GM23338 (cell line): ENCODE results near the gene HTR1A. TPM values are rescaled to one million over a fixed set of nuclear protein-coding genes. Genes with fewer than 3 reads are reported as not detected.

Source experiments
- ATAC-seq: fragments of 200-7000 bp; cut with Tn5 transposase; 3 replicates; pipeline ENCODE4 v1.9.1; 2020
- DNase-seq: peaks from one replicate; pipeline ENCODE4 v3.0.0-alpha.2; 2015; ENCODE audit warnings: low spot score
- H2AFZ ChIP-seq: fragments of 200-600 bp; sonication (generic); 2 replicates; pipeline ENCODE4 v1.8.0; 2016; ENCODE audit warnings: antibody characterized with exemption, mild to moderate bottlenecking, moderate library complexity
- H3F3A ChIP-seq: fragments of 200-600 bp; sonication (generic); replicated peaks from 2 replicates; pipeline ENCODE4 v1.8.0; 2017; ENCODE audit warnings: antibody characterized with exemption, mixed run types, low read depth
- H3K27ac ChIP-seq: fragments of 200-600 bp; sonication (generic); 2 replicates; pipeline ENCODE4 v1.6.1; 2016; ENCODE audit warnings: low read depth
- H3K27me3 ChIP-seq: fragments of 200-600 bp; sonication (generic); 2 replicates; pipeline ENCODE4 v1.8.0; 2016; ENCODE audit warnings: mild to moderate bottlenecking, mixed run types, moderate library complexity; ENCODE audit not compliant: insufficient read depth
- H3K36me3 ChIP-seq: fragments of 200-600 bp; sonication (generic); 2 replicates; pipeline ENCODE4 v1.8.0; 2016; ENCODE audit warnings: mild to moderate bottlenecking; ENCODE audit not compliant: insufficient read depth
- H3K4me1 ChIP-seq: fragments of 200-600 bp; sonication (generic); 2 replicates; pipeline ENCODE4 v1.8.0; 2016; ENCODE audit warnings: mild to moderate bottlenecking, moderate library complexity; ENCODE audit not compliant: insufficient read depth
- H3K4me2 ChIP-seq: fragments of 200-600 bp; sonication (generic); 2 replicates; pipeline ENCODE4 v1.7.1; 2017; ENCODE audit warnings: mixed run types
- H3K4me3 ChIP-seq: fragments of 200-600 bp; sonication (generic); 2 replicates; pipeline ENCODE4 v1.6.1; 2016; ENCODE audit warnings: mixed run types
- H3K79me2 ChIP-seq: fragments of 200-600 bp; sonication (generic); replicated peaks from 2 replicates; pipeline ENCODE4 v1.8.0; 2017; ENCODE audit warnings: mild to moderate bottlenecking; ENCODE audit not compliant: insufficient read depth
- H3K9me2 ChIP-seq: fragments of 200-600 bp; sonication (generic); 2 replicates; pipeline ENCODE4 v1.8.0; 2017; ENCODE audit not compliant: insufficient read depth
- H4K20me1 ChIP-seq: fragments of 200-600 bp; sonication (generic); replicated peaks from 2 replicates; pipeline ENCODE4 v1.8.0; 2017; ENCODE audit warnings: mild to moderate bottlenecking; ENCODE audit not compliant: insufficient read depth
- H3K27ac Mint-ChIP-seq: 2 replicates; pipeline ENCODE4 v1.8.0; 2020; ENCODE audit warnings: inconsistent platforms, mild to moderate bottlenecking, moderate library complexity, mixed read lengths
- H3K27me3 Mint-ChIP-seq: 3 replicates; pipeline ENCODE4 v1.8.0; 2022; ENCODE audit warnings: low read depth, mild to moderate bottlenecking, moderate library complexity, mixed read lengths, inconsistent platforms; ENCODE audit not compliant: insufficient read depth, poor library complexity
- H3K36me3 Mint-ChIP-seq: 3 replicates; pipeline ENCODE4 v1.8.0; 2021; ENCODE audit warnings: low read depth, mild to moderate bottlenecking, inconsistent platforms, moderate library complexity, mixed read lengths
- H3K4me1 Mint-ChIP-seq: 3 replicates; pipeline ENCODE4 v1.8.0; 2020; ENCODE audit warnings: mild to moderate bottlenecking, inconsistent platforms, mixed read lengths
- H3K4me3 Mint-ChIP-seq: 3 replicates; pipeline ENCODE4 v1.8.0; 2021; ENCODE audit warnings: moderate library complexity, mild to moderate bottlenecking, inconsistent platforms, mixed read lengths
- H3K9me3 Mint-ChIP-seq: 3 replicates; pipeline ENCODE4 v1.8.0; 2020; ENCODE audit warnings: moderate library complexity, mild to moderate bottlenecking, inconsistent platforms, mixed read lengths
- CREB1 ChIP-seq: fragments of 250-450 bp; sonication (Bioruptor Pico); IDR thresholded peaks from 2 replicates; pipeline ENCODE4 v1.5.0; 2020; ENCODE audit warnings: low read depth, mild to moderate bottlenecking, moderate library complexity
- CTCF ChIP-seq, 2 experiments: fragments of 200-600 bp in 1 of 2; sonication (generic) in 1 of 2; conservative IDR thresholded peaks; 2 replicates each; pipeline versions ENCODE4 v1.5.1 to v1.6.1; 2016 to 2017; ENCODE audit warnings: antibody characterized with exemption in 2 of 2, low read depth in 2 of 2, mild to moderate bottlenecking in 2 of 2, moderate library complexity in 1 of 2
- EZH2phosphoT487 ChIP-seq: fragments of 200-600 bp; sonication (generic); IDR thresholded peaks from one replicate; pipeline ENCODE4 v1.8.1; 2018; ENCODE audit warnings: antibody characterized with exemption; ENCODE audit not compliant: unreplicated experiment
- NANOG ChIP-seq: IDR thresholded peaks from 2 replicates; pipeline ENCODE4 v1.6.1; 2016; ENCODE audit warnings: antibody characterized with exemption, borderline replicate concordance
- ZNF114 ChIP-seq: fragments of 250-450 bp; sonication (Bioruptor Pico); IDR thresholded peaks from 2 replicates; pipeline ENCODE4 v1.5.0; 2020; ENCODE audit warnings: mild to moderate bottlenecking, moderate library complexity
- polyA plus RNA-seq: library from polyadenylated mRNA; unstranded; fragments of >200 nt; fragmentation: Nextera tagmentation; extraction: Ambion mirVana; gene quantifications from 2 replicates; pipeline ENCODE4 v1.2.1, GENCODE V29; 2016
- total RNA-seq: library from RNA; depleted of rRNA; stranded (reverse); fragments of >200 nt; shearing (Covaris generic); gene quantifications from 2 replicates; pipeline ENCODE4 v1.2.3, GENCODE V29; 2014
- TF ChIP-seq, protein P1 (sequence below): fragments of 250-450 bp; sonication (Bioruptor Pico); IDR thresholded peaks from 2 replicates; pipeline ENCODE4 v1.5.0; 2020; ENCODE audit warnings: mild to moderate bottlenecking, moderate library complexity

HTR1A gene
- total and polyA plus RNA-seq, 2 experiments from 2014 or later: 1.1 to 2.3 TPM

DNA sequence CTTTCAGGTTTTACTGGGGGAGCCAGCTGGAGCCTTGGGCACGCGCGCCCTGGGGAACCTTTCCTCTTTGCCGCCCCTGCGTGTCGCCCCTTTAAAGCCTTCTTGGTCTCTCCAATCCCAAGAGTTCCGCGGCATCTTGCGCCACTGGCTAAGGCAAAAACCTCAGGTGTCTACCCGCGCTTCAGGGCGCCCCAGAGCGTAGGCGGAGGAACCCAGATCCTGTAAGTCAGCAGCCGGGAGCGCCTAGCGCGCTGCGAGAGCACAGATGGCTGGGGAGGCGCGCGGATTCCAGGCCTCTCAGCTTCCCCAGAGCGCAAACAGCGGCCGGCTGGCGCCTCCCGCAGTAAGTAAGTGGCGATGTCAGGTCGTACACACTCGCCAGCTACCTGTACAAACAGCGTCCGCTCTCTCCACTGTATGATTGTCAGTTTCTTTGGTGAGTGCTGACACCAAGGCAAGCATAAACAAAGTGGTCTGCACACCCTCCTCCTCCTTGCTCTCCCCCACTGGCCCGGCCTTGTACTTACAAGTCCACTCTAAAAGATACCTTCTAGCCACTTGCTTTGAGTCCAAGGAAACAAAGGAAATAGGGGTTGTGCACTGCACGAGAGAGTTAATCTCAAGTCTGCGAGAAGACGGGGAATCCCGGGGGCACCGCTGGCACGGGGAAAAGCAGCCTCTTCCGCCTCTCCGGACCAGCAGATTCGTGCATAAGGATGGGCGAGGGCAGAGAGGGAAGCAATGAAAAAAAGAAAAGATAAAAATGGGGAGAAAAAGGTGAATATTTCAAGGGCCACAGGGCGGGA, 2.9 kb downstream of the HTR1A start:
- H3K9me3 Mint-ChIP-seq: peaks cover 15% of the 10 kb centered on the region
- H3K4me2 ChIP-seq: peak overlapping the region; percentile 88
- no peaks in the 10 kb centered on the region for H3K36me3 ChIP-seq
- peak; percentile 87 for ATAC-seq
- peaks cover 11% of the 10 kb centered on the region; the same call in 1 of the 2 replicates for H3F3A ChIP-seq
- peak overlapping the region; percentile 99 for H2AFZ ChIP-seq
- H3K4me3 Mint-ChIP-seq: peak overlapping the region; percentile 83
- H3K27me3 ChIP-seq: peaks cover 43% of the 10 kb centered on the region
- no peaks in the 10 kb centered on the region for H3K9me2 ChIP-seq
- peak overlapping the region; percentile 51; the same call in 1 of the 2 replicates for H3K27ac ChIP-seq
- peaks cover 28% of the 10 kb centered on the region for H3K27me3 Mint-ChIP-seq
- peak overlapping the region; percentile 75 for H3K4me3 ChIP-seq
- DNase-seq: peak; percentile 95
- H3K79me2 ChIP-seq: no peaks in the 10 kb centered on the region
- peaks cover 47% of the 10 kb centered on the region for H3K4me1 Mint-ChIP-seq
- peaks cover 24% of the 10 kb centered on the region for H3K4me1 ChIP-seq
- H3K27ac Mint-ChIP-seq: no peak overlapping the region; the same call in 1 of the 2 replicates
- no peaks in the 10 kb centered on the region for H4K20me1 ChIP-seq
- H3K36me3 Mint-ChIP-seq: peaks cover 18% of the 10 kb centered on the region
- TF ChIP-seq CTCF (conservative IDR thresholded peaks at IDR 0.05; ENCODE audit: low read depth in 2 of 2) (peak; percentile 65 to 86), CREB1 (no peak)

GRCh38 chr5:63958654-63959053, 3.6 kb downstream of the HTR1A start:
- Histone ChIP-seq H3K79me2 (no peaks in the 10 kb centered on the region), H3K4me3 (peak overlapping the region; percentile 75), H3K4me1 (peaks cover 24% of the 10 kb centered on the region), H3K27ac (peak overlapping the region; percentile 51), H3K4me2 (peak overlapping the region; percentile 88), H3K27me3 (peaks cover 43% of the 10 kb centered on the region), H4K20me1 (no peaks in the 10 kb centered on the region), H2AFZ (peak overlapping the region; percentile 96), H3K9me2 (no peaks in the 10 kb centered on the region), H3K36me3 (no peaks in the 10 kb centered on the region), H3F3A (peaks cover 11% of the 10 kb centered on the region; the same call in 1 of the 2 replicates)
- Mint-ChIP-seq H3K4me1 (peaks cover 44% of the 10 kb centered on the region), H3K4me3 (peak overlapping the region; percentile 83), H3K9me3 (peaks cover 15% of the 10 kb centered on the region), H3K27ac (no peak overlapping the region), H3K36me3 (peaks cover 18% of the 10 kb centered on the region), H3K27me3 (peaks cover 28% of the 10 kb centered on the region)
- TF ChIP-seq EZH2phosphoT487: no peak
- TF ChIP-seq, protein P1, sequence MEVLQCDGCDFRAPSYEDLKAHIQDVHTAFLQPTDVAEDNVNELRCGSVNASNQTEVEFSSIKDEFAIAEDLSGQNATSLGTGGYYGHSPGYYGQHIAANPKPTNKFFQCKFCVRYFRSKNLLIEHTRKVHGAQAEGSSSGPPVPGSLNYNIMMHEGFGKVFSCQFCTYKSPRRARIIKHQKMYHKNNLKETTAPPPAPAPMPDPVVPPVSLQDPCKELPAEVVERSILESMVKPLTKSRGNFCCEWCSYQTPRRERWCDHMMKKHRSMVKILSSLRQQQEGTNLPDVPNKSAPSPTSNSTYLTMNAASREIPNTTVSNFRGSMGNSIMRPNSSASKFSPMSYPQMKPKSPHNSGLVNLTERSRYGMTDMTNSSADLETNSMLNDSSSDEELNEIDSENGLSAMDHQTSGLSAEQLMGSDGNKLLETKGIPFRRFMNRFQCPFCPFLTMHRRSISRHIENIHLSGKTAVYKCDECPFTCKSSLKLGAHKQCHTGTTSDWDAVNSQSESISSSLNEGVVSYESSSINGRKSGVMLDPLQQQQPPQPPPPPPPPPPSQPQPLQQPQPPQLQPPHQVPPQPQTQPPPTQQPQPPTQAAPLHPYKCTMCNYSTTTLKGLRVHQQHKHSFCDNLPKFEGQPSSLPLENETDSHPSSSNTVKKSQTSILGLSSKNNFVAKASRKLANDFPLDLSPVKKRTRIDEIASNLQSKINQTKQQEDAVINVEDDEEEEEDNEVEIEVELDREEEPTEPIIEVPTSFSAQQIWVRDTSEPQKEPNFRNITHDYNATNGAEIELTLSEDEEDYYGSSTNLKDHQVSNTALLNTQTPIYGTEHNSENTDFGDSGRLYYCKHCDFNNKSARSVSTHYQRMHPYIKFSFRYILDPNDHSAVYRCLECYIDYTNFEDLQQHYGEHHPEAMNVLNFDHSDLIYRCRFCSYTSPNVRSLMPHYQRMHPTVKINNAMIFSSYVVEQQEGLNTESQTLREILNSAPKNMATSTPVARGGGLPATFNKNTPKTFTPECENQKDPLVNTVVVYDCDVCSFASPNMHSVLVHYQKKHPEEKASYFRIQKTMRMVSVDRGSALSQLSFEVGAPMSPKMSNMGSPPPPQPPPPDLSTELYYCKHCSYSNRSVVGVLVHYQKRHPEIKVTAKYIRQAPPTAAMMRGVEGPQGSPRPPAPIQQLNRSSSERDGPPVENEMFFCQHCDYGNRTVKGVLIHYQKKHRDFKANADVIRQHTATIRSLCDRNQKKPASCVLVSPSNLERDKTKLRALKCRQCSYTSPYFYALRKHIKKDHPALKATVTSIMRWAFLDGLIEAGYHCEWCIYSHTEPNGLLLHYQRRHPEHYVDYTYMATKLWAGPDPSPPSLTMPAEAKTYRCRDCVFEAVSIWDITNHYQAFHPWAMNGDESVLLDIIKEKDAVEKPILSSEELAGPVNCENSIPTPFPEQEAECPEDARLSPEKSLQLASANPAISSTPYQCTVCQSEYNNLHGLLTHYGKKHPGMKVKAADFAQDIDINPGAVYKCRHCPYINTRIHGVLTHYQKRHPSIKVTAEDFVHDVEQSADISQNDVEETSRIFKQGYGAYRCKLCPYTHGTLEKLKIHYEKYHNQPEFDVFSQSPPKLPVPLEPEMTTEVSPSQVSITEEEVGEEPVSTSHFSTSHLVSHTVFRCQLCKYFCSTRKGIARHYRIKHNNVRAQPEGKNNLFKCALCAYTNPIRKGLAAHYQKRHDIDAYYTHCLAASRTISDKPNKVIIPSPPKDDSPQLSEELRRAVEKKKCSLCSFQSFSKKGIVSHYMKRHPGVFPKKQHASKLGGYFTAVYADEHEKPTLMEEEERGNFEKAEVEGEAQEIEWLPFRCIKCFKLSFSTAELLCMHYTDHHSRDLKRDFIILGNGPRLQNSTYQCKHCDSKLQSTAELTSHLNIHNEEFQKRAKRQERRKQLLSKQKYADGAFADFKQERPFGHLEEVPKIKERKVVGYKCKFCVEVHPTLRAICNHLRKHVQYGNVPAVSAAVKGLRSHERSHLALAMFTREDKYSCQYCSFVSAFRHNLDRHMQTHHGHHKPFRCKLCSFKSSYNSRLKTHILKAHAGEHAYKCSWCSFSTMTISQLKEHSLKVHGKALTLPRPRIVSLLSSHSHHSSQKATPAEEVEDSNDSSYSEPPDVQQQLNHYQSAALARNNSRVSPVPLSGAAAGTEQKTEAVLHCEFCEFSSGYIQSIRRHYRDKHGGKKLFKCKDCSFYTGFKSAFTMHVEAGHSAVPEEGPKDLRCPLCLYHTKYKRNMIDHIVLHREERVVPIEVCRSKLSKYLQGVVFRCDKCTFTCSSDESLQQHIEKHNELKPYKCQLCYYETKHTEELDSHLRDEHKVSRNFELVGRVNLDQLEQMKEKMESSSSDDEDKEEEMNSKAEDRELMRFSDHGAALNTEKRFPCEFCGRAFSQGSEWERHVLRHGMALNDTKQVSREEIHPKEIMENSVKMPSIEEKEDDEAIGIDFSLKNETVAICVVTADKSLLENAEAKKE: no peak; the same call in 1 of the 2 replicates
- TF ChIP-seq NANOG: no peak
- TF ChIP-seq ZNF114 (CRISPR knock-in tag): no peak
- no peak for TF ChIP-seq CREB1
- no peak for TF ChIP-seq CTCF (conservative IDR thresholded peaks at IDR 0.05; ENCODE audit: low read depth in 2 of 2)
- DNase-seq: peak; percentile 31
- peak; percentile 20 for ATAC-seq
